K562 (cell line): ENCODE measurements around the gene TUBB1.

ENCODE experiments used
- E2F1 ChIP-seq: sonication (generic); formaldehyde crosslinking; IDR thresholded peaks from 2 replicates; pipeline ENCODE4 v1.8.1; 2023; ENCODE audit warnings: mild to moderate bottlenecking, missing genetic modification reagents, moderate library complexity
- EZH2 ChIP-seq: IDR thresholded peaks from 2 replicates; pipeline ENCODE4 v1.6.1; 2012; ENCODE audit warnings: low read depth, mild to moderate bottlenecking, inconsistent platforms, low read length, borderline replicate concordance
- MECOM ChIP-seq: fragments of 250-450 bp; sonication (Bioruptor Pico); IDR thresholded peaks from 2 replicates; pipeline ENCODE4 v1.8.0; 2022; ENCODE audit warnings: inconsistent platforms
- OTX1 ChIP-seq: fragments of 450-650 bp; formaldehyde crosslinking; IDR thresholded peaks from 2 replicates; pipeline ENCODE4 v1.4.0; 2022; ENCODE audit warnings: mild to moderate bottlenecking
- POLR2A ChIP-seq: fragments of 450-650 bp; conservative IDR thresholded peaks from 2 replicates; pipeline ENCODE4 v1.6.1; 2016
- SREBF2 ChIP-seq: sonication (generic); formaldehyde crosslinking; IDR thresholded peaks from 2 replicates; pipeline ENCODE4 v1.4.0; 2020; ENCODE audit warnings: mild to moderate bottlenecking, missing genetic modification reagents
- ZBTB7A ChIP-seq: IDR thresholded peaks from 2 replicates; pipeline ENCODE4 v1.6.1; 2011; ENCODE audit warnings: low read depth, mild to moderate bottlenecking, low read length, moderate library complexity, borderline replicate concordance; ENCODE audit not compliant: control insufficient read depth
- ZNF76 ChIP-seq: fragments of 250-450 bp; sonication (Bioruptor Pico); IDR thresholded peaks from 2 replicates; pipeline ENCODE4 v1.4.0; 2020; ENCODE audit warnings: mild to moderate bottlenecking, moderate library complexity, borderline replicate concordance

GRCh38 chr20:58976061-58976730, 43.0 kb upstream of the TUBB1 start:
- TF ChIP-seq ZNF76 (CRISPR knock-in tag): no peak
- TF ChIP-seq EZH2: no peak
- no peak for TF ChIP-seq E2F1 (CRISPR knock-in tag)
- no peak for TF ChIP-seq MECOM
- no peak for TF ChIP-seq ZBTB7A
- no peak for TF ChIP-seq POLR2A
- no peak for TF ChIP-seq SREBF2
- no peak for TF ChIP-seq OTX1 (CRISPR knock-in tag)
